Endothelial cell of umbilical vein (primary cell): ENCODE results near the gene ENAH. TPM values are rescaled to one million over a fixed set of nuclear protein-coding genes. Genes with fewer than 3 reads are reported as not detected.

Experiments used
- BruUV-seq: library from RNA; stranded (reverse); fragments of 400-500 nt; replicated peaks from 2 replicates; lab custom pipeline; 2021; lab: Mats Ljungman, UMichigan
- CTCF ChIA-PET: fragments of 300-600, 350-600 bp; sonication (Branson Sonifier 250); formaldehyde crosslinking; loops from one replicate; lab custom pipeline; 2021; ENCODE audit warnings: antibody characterized with exemption, inconsistent platforms; lab: Charles Lee
- POLR2A ChIA-PET: fragments of 300-600, 350-600 bp; sonication (Branson Sonifier 250); formaldehyde crosslinking; loops from one replicate; lab custom pipeline; 2021; ENCODE audit warnings: antibody characterized with exemption, inconsistent platforms; lab: Charles Lee
- DNase-seq: peaks from one replicate; pipeline ENCODE4 v3.0.0-alpha.2; 2011; ENCODE audit warnings: low read depth, low spot score
- FAIRE-seq: peaks from 2 replicates; lab custom pipeline; 2011; peaks lifted over from hg19 to GRCh38; lab: Jason Lieb, UNC
- H2AFZ ChIP-seq: 2 replicates; pipeline ENCODE4 v1.6.0; 2012; ENCODE audit warnings: low read depth, low read length, control low read depth, inconsistent platforms
- H3K27ac ChIP-seq: 2 replicates; pipeline ENCODE4 v1.5.1; 2011; ENCODE audit warnings: low read depth, mild to moderate bottlenecking, control low read depth, low read length, moderate library complexity; ENCODE audit not compliant: insufficient read depth
- H3K27me3 ChIP-seq, 2 experiments: 2 replicates each; pipeline versions ENCODE4 v1.6.0 to v1.6.1; 2011; ENCODE audit warnings: low read length in 2 of 2, mixed read lengths in 1 of 2; ENCODE audit not compliant: control insufficient read depth in 2 of 2, insufficient read depth in 2 of 2
- H3K36me3 ChIP-seq, 2 experiments: 2 replicates in 1 of 2; 3 replicates in 1 of 2; pipeline ENCODE4 v1.5.1; 2011; ENCODE audit warnings: low read length in 2 of 2, mild to moderate bottlenecking in 1 of 2, moderate library complexity in 1 of 2; ENCODE audit not compliant: control insufficient read depth in 2 of 2, insufficient read depth in 2 of 2; ENCODE audit errors: extremely low read depth in 1 of 2
- H3K4me1 ChIP-seq: 3 replicates; pipeline ENCODE4 v1.5.1; 2011; ENCODE audit warnings: mild to moderate bottlenecking, low read length; ENCODE audit not compliant: control insufficient read depth, insufficient read depth; ENCODE audit errors: extremely low read depth
- H3K4me2 ChIP-seq: 2 replicates; pipeline ENCODE4 v1.6.1; 2011; ENCODE audit warnings: low read length, control low read depth, mixed read lengths; ENCODE audit not compliant: insufficient read depth
- H3K4me3 ChIP-seq, 3 experiments: fragments of 200-600 bp in 1 of 3; sonication (generic), shearing (Covaris generic) in 1 of 3; replicated peaks in 1 of 3; 2 replicates each; pipeline ENCODE4 v1.5.1; 2011 to 2016; ENCODE audit warnings: control low read depth in 3 of 3, low read length in 3 of 3, mild to moderate bottlenecking in 2 of 3, inconsistent platforms in 1 of 3, low read depth in 1 of 3, moderate library complexity in 1 of 3; ENCODE audit not compliant: insufficient read depth in 1 of 3
- H3K79me2 ChIP-seq: 2 replicates; pipeline ENCODE4 v1.6.0; 2012; ENCODE audit warnings: low read length, inconsistent platforms; ENCODE audit not compliant: control insufficient read depth, insufficient read depth
- H3K9ac ChIP-seq: replicated peaks from 2 replicates; pipeline ENCODE3; 2011; ENCODE audit warnings: low read length, control low read depth; ENCODE audit not compliant: insufficient read depth; ENCODE audit errors: extremely low read depth
- H3K9me1 ChIP-seq: replicated peaks from 3 replicates; pipeline ENCODE4 v1.6.0; 2011; ENCODE audit warnings: mild to moderate bottlenecking, low read length; ENCODE audit not compliant: control insufficient read depth, insufficient read depth; ENCODE audit errors: extremely low read depth
- H3K9me3 ChIP-seq: replicated peaks from 2 replicates; pipeline ENCODE4 v1.5.1; 2012; ENCODE audit warnings: low read length, inconsistent platforms; ENCODE audit not compliant: control insufficient read depth, insufficient read depth
- H4K20me1 ChIP-seq: replicated peaks from 2 replicates; pipeline ENCODE3; 2011; ENCODE audit warnings: mild to moderate bottlenecking, low read length; ENCODE audit not compliant: control insufficient read depth, insufficient read depth; ENCODE audit errors: extremely low read depth
- EZH2 ChIP-seq: IDR thresholded peaks from 2 replicates; pipeline ENCODE4 v1.6.1; 2012; ENCODE audit warnings: borderline replicate concordance, low read depth, mild to moderate bottlenecking, moderate library complexity, low read length, inconsistent platforms; ENCODE audit not compliant: severe bottlenecking
- FOS ChIP-seq: IDR thresholded peaks from 2 replicates; pipeline ENCODE4 v1.6.1; 2011; ENCODE audit warnings: mild to moderate bottlenecking, low read length, moderate library complexity, borderline replicate concordance; ENCODE audit not compliant: insufficient read depth
- GATA2 ChIP-seq: IDR thresholded peaks from 2 replicates; pipeline ENCODE4 v1.7.0; 2011; ENCODE audit warnings: low read depth, mild to moderate bottlenecking, moderate library complexity, mixed read lengths, low read length; ENCODE audit not compliant: insufficient read length, insufficient read depth
- JUN ChIP-seq: IDR thresholded peaks from 2 replicates; pipeline ENCODE4 v1.6.1; 2011; ENCODE audit warnings: borderline replicate concordance, low read depth; ENCODE audit not compliant: insufficient read length, insufficient read depth
- MYC ChIP-seq: IDR thresholded peaks from one replicate; pipeline ENCODE4 v1.6.1; 2011; ENCODE audit warnings: mild to moderate bottlenecking, low read depth, low read length
- POLR2A ChIP-seq: IDR thresholded peaks from 2 replicates; pipeline ENCODE4 v1.6.1; 2012; ENCODE audit warnings: low read depth, mild to moderate bottlenecking, control low read depth, low read length
- POLR2AphosphoS5 ChIP-seq: IDR thresholded peaks from 2 replicates; pipeline ENCODE4 v1.6.1; 2012; ENCODE audit warnings: low read depth, mild to moderate bottlenecking, control low read depth, low read length, moderate library complexity; ENCODE audit not compliant: insufficient read depth
- dilution Hi-C: fragments of 300-500 bp; cut with MboI; formaldehyde crosslinking; loops from one replicate; pipeline ENCODE4 v1.15.0; 2019; ENCODE audit warnings: low sequenced_read_pairs; ENCODE audit not compliant: extremely low pct_ligation_motif_present
- intact Hi-C: fragments of 100-400 bp; cut with micrococcal nuclease; formaldehyde crosslinking; loops from one replicate; pipeline ENCODE4 v1.10.0; 2022
- polyA plus RNA-seq, 4 experiments: library from polyadenylated mRNA; depleted of rRNA in 3 of 4; stranded (reverse) in 3 of 4; unstranded in 1 of 4; fragments of >200 nt; gene quantifications; 2 replicates each; pipeline versions ENCODE4 v1.2.1 to v1.2.3, GENCODE V29; 2011 to 2012; ENCODE audit warnings: missing spikeins in 1 of 4
- total RNA-seq: library from RNA; stranded (reverse); gene quantifications from 2 replicates; pipeline ENCODE4 v1.2.3, GENCODE V29; 2021
- TF ChIP-seq, protein P1 (sequence below), 2 donors: IDR thresholded peaks; 1 replicate in 1 of 2; 2 replicates in 1 of 2; pipeline ENCODE4 v1.5.1; 2011; ENCODE audit warnings: low read length in 2 of 2, mild to moderate bottlenecking in 2 of 2, moderate library complexity in 2 of 2, control low read depth in 1 of 2, inconsistent platforms in 1 of 2, low read depth in 1 of 2; ENCODE audit not compliant: insufficient read depth in 1 of 2; ENCODE audit errors: extremely low read depth in 1 of 2
- TF ChIP-seq, protein P2 (sequence below): IDR thresholded peaks from 2 replicates; pipeline ENCODE4 v1.6.1; 2011; ENCODE audit not compliant: insufficient read depth, insufficient read length

Gene ENAH
- total and polyA plus RNA-seq, 2 donors (not counting 3 experiments of a cell fraction or from before 2014, with no cell fraction given), result 19.9 to 95.6 TPM

DNA sequence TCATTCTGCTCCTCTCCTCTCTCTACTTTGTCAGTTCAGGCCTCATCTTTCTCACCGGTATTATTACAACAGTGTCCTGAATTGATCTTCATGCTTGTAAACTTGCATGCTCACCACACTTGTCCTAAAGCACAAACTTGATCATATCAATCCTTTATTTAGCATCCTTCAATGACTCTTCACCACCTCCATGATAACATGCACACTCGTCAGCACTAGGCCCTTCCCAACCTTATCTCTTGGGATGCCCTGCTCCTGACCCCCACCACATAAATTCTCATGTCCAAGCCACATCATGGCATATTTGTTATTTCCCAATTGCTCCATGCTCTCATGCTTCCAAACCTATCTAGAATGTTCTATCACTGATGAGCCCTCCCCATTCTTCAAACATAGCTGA lies 103.1 kb downstream of the ENAH start:
- no TSS peak for BruUV-seq
- Histone ChIP-seq H3K9me3 (no peaks in the 10 kb centered on the region), H3K4me1 (no peaks in the 10 kb centered on the region), H3K9me1 (no peaks in the 10 kb centered on the region), H3K36me3 (peaks cover 0 to 3% of the 10 kb centered on the region in 2 experiments), H4K20me1 (peaks cover 2% of the 10 kb centered on the region), H3K4me2 (no peak overlapping the region), H3K4me3 (no peak overlapping the region), H3K9ac (no peak overlapping the region), H3K27ac (no peak overlapping the region), H2AFZ (no peak overlapping the region), H3K79me2 (peaks cover 2% of the 10 kb centered on the region), H3K27me3 (no peaks in the 10 kb centered on the region)
- CTCF ChIA-PET, result interaction anchor here (0.9 to 5.2 kb wide), 2 partner anchors 10 to 223 kb away, joined by 3 to 38 read pairs; no protein-coding TSS in a partner anchor
- FAIRE-seq, result no peak
- dilution Hi-C loops, result no loop called here
- TF ChIP-seq MYC (no peak), GATA2 (no peak)
- intact Hi-C loops, result loop anchor here (5.0 to 10.0 kb wide), 2 partner anchors 73 to 425 kb away; no protein-coding TSS in a partner anchor
- POLR2A ChIA-PET, result no interaction called here
- no peak for DNase-seq

DNA sequence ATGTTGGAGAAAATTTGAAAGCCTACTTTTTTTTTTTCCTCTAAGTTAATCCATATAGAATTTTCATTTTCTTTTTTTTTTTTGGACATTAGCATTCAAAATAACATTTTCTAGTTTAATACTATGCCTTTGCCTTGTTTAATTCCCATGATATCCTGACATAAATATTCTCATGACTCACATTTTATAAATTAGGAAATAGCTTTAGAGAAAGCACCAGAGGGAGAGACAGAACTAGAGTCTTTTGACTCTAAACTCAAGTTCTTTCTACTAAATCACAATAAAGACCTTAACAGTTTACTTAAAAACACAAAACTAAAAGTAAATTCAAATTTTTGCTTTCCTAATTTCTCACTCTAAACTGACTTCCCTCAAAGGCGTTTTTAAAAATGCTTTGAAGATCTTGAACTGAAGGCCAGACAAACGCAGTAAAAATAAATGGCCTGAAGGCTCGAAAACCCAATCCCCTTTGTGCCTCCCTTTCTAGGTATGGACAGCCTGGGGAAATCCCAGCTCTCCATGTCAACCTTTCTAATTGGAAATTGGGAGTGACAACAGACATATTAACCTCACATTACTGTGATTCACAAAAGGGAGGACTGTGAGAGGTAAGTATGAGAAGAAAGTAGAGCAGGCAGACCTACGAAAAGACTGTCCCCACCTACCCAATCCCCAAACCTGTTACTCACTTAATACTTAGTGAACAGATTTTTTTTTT lies 104.6 kb downstream of the ENAH start:
- DNase-seq, result no peak
- no peak overlapping the region for H3K4me2 ChIP-seq
- H2AFZ ChIP-seq, result no peak overlapping the region
- H3K27me3 ChIP-seq, result no peaks in the 10 kb centered on the region
- FAIRE-seq, result no peak
- no TSS peak for BruUV-seq
- no peaks in the 10 kb centered on the region for H3K4me1 ChIP-seq
- ChIA-PET CTCF (interaction anchor here (2.7 kb wide), 1 partner anchor 224 kb away, joined by 10 read pairs; no protein-coding TSS in a partner anchor), POLR2A (interaction anchor here (0.7 kb wide), 1 partner anchor 56 kb away, joined by 3 read pairs; no protein-coding TSS in a partner anchor)
- no peak overlapping the region for H3K9ac ChIP-seq
- no peaks in the 10 kb centered on the region for H3K36me3 ChIP-seq
- no peak overlapping the region for H3K4me3 ChIP-seq
- no peaks in the 10 kb centered on the region for H3K9me3 ChIP-seq
- peaks cover 2% of the 10 kb centered on the region for H3K79me2 ChIP-seq
- intact Hi-C loops (no loop called here), dilution Hi-C loops (no loop called here)
- no peaks in the 10 kb centered on the region for H3K9me1 ChIP-seq
- peaks cover 2% of the 10 kb centered on the region for H4K20me1 ChIP-seq
- TF ChIP-seq EZH2 (no peak), JUN (no peak), POLR2AphosphoS5 (no peak), GATA2 (no peak), FOS (no peak), POLR2A (no peak), MYC (no peak)
- TF ChIP-seq, protein P1, sequence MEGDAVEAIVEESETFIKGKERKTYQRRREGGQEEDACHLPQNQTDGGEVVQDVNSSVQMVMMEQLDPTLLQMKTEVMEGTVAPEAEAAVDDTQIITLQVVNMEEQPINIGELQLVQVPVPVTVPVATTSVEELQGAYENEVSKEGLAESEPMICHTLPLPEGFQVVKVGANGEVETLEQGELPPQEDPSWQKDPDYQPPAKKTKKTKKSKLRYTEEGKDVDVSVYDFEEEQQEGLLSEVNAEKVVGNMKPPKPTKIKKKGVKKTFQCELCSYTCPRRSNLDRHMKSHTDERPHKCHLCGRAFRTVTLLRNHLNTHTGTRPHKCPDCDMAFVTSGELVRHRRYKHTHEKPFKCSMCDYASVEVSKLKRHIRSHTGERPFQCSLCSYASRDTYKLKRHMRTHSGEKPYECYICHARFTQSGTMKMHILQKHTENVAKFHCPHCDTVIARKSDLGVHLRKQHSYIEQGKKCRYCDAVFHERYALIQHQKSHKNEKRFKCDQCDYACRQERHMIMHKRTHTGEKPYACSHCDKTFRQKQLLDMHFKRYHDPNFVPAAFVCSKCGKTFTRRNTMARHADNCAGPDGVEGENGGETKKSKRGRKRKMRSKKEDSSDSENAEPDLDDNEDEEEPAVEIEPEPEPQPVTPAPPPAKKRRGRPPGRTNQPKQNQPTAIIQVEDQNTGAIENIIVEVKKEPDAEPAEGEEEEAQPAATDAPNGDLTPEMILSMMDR (IDR thresholded peaks at IDR 0.05; ENCODE audit: extremely low read depth in 1 of 2, insufficient read depth in 1 of 2, low read depth in 1 of 2, low read length in 2 of 2), result no peak
- TF ChIP-seq, protein P2, sequence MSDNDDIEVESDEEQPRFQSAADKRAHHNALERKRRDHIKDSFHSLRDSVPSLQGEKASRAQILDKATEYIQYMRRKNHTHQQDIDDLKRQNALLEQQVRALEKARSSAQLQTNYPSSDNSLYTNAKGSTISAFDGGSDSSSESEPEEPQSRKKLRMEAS, result no peak
- no peak overlapping the region for H3K27ac ChIP-seq
